GM23248 (cell line): ENCODE results near the gene SNTG2.

Experiments used
- EZH2 ChIP-seq: fragments of 200-600 bp; sonication (generic); IDR thresholded peaks from 2 replicates; pipeline ENCODE4 v1.6.1; 2018; ENCODE audit warnings: antibody characterized with exemption, mild to moderate bottlenecking; ENCODE audit not compliant: insufficient read depth, poor library complexity, severe bottlenecking
- EZH2phosphoT487 ChIP-seq: fragments of 200-600 bp; sonication (generic); IDR thresholded peaks from 2 replicates; pipeline ENCODE4 v1.6.1; 2018; ENCODE audit warnings: antibody characterized with exemption, moderate library complexity, mild to moderate bottlenecking, low read depth; ENCODE audit not compliant: insufficient read depth

GRCh38 chr2:1032030-1032429 is 81.4 kb downstream of the SNTG2 start:
- TF ChIP-seq EZH2phosphoT487: no peak
- TF ChIP-seq EZH2: no peak
